HG02763 (cell line): ENCODE results near the gene FXYD5.
A peak's percentile ranks its signal among the peaks of the same experiment; 100 is the strongest.

Source experiments
- ATAC-seq: cut with Tn5 transposase; IDR thresholded peaks from one replicate; pipeline ENCODE4 v1.9.1; 2021; ENCODE audit warnings: mild to moderate bottlenecking, moderate library complexity; ENCODE audit not compliant: unreplicated experiment

Gene FXYD5

GRCh38 chr19:35211545-35212230, 57.2 kb downstream of the FXYD5 start:
- ATAC-seq = no peak

DNA sequence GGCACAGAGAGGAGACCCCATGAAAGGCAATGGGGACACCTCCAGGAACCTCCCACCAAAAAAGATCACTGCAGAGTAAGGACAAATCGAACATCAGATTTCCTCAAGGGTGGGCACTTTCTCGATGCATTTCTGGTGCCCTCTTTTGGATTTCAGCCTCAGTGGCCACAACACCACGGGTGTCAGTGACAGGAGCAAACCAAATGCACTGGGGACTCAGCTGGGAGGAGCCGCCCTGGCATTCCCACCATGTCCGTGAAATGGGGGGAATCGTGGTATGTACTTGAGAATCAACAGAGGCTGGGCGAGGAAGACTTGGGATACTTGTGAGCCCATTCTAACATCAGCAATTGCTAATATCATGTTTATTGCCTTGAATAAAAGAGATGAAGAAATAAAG, 57.7 kb downstream of the FXYD5 start:
- ATAC-seq = no peak

DNA sequence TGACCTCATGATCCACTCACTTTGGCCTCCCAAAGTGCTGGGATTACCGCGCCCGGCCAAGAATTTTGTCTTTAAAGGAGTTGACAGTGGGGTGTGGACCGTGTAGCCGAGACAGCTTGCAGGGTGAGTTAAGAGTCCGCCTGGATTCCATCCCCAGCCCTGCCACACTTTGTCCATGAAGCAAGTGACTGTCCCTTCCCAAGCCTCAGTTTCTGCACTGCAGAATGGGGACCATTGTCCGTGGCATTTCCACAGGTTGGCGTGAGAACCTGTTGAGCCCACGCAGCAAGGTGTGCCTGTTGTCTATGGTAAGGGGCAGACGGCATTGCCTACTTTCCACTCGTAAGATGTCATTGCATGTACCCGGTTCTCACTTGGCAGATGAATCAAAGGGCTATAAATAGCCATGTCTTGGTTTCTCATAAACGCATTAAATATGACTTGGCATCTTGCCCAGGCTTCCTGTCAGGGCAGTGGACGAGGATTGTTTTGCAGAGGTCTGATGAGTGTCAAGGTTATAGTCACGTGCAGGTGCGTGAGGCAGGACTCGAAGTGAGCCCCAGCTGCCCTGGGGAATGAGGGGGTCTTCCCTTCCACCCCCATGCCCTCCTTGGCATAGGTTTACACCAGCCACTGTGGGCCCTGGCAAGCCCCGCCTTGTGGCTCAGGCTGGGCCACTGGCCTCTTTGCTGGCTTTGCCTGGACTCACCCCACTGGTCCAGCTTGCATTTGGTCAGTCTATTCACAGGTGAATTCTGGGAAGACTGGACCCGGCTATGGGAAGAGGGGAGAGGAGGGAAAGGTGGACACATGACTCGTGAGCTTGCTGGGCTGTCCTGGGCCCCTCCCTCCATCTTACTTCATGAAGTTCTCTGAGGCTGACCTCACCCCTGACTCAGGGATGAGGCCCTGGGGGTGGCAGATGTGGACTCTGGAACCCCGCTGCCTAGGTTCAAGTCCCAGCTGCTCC, 59.4 kb downstream of the FXYD5 start:
- peak; percentile 77 for ATAC-seq

DNA sequence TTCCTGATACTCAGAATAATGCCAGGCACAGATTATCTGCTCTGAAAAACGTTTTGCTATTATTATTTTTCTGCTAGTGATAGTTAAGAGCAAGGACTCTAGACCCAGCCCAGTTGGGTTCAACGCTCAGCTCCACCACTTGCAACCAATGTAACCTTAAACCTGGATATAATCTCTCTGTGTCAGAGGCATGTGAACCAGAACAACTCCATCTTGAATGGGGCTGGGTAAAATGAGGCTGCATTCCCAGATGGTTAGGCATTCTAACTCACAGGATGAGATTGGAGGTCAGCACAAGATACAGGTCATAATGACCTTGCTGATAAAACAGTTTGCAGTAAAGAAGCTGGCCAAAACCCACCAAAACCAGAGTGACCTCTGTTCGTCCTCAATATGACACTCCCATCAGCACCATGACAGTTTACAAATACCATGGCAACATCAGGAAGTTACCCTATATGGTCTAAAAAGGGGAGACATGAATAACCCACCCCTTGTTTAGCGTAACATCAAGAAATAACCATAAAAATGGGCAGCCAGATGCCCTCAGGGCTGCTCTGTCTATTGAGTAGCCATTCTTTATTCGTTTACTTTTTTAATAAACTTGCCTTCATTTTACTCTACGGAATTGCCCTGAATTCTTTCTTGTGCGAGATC, 60.4 kb downstream of the FXYD5 start:
- no peak for ATAC-seq

DNA sequence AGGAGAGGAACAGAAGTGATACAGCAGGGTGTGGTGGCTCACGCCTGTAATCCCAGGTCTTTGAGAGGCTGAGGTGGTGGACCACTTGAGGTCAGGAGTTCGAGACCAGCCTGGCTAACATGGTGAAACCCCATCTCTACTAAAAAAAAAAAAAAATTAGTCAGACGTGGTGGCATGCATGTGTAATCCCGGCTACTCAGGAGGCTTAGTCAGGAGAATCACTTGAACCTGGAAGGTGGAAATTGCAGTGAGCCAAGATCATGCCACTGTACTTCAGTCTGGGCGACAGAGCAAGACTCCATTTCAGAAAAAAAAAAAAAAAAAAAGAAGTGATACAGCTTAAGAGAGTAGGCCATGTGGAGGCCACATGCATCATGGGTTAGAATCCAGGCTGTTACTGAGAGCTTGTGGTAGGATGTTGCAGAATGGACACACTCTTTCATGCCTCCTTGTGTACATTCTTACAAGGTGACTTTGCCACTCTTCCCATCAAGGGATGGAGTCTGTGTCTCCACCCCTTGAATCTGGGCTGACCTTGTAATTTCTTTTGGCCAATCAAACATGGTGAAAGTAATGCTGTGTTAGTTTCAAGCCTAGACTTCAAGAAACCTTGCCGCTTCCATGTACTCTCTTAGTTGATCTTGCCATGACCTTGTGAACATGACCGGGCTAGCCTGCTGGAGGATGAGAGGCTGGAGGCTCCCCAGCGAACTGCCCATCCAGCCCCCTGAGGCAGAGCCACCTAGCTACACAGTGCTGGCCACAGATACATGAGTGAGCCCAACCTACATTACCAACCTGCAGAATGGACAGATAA, 61.7 kb downstream of the FXYD5 start:
- ATAC-seq = no peak

DNA sequence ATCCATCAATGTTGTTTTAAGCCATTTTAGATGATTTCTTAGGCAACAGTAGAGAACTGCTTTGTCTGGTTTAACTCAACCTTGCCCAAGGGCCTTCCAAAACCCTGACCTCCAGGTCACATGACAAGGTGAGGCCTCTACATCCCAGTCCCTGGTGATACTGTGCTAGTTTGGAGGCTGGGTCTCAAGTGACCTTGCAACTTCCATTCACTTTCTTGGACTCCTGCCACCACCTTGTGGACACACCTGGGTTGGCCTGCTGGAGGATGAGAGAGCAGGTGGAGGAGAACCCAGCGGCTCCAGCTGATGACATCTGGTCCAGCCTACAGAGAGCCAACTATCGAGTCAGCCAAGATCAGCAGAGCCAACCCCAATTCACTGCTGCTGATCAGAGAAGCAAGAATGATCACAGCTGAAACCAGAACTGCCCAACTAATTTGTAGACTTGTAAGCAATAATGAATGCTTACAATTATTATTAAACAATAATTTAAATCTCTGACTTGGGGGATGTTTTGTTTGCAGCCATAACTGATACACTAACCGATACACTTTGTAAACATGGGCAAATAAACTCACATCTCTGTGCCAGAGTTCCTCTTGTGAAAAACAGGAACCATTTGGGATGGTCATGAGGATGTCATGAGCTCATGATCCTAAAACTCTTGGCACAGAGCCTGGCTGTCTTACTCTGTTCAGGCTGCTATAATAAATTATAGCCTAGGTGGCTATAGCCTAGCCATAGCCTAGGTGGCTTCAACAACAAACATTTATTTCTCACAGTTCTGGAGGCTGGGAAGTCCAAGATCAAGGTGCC, 62.5 kb downstream of the FXYD5 start:
- no peak for ATAC-seq

- no peak for ATAC-seq
Measured at GRCh38 chr19:35217649-35217990, 63.1 kb downstream of the FXYD5 start.

GRCh38 chr19:35219008-35219407, 64.5 kb downstream of the FXYD5 start:
- no peak for ATAC-seq
